ENCODE data around the gene SSH2.

SSH2 gene

DNA sequence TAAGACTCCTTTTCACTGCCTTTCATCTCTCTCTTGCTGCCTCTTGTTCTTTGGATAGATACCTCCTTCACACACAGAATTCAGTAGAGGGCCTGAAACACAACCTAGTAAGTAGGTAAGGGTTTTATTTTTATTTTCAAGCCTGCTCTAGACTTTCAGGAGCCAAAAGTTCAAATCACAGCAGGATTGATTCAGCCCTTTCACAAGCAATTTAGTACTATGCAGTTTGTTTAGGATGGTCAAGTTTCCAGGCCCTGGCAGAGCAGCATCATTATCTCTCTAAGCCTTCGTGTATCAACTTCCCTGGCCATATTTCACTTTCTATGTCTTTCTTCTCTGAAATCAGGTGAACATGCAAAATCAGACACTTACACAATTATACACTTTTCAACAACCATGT is 158.5 kb downstream of the SSH2 start:
- no peak for DNase-seq

GRCh38 chr17:29769225-29769624 is 160.8 kb downstream of the SSH2 start:
- DNase-seq: no peak

DNA sequence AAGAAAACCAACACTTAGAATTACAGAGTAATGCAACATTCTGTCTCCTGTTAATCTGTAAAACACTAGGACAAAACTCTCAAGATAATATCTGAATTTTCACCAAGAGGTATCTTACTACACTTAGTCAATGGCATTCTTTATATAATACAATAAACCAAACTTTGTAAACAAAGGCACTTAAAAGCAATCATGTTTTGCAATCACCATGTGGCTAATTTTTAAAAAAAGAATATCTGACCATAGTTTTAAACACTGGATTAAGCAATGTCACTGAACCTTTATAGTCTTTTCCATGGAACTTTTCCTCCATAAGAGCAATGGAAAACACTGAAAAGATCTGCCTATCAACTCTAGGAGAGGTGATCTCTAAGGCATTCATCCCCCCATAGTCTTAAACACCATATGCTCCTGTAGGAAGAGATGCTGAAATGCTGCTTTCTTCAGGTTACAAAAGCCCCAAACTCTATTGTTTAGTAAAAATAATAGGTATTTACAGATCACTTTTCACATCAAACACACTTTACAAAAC is 163.2 kb downstream of the SSH2 start:
- DNase-seq: no peak

- DNase-seq: no peak
Measured at GRCh38 chr17:29764748-29765147, 165.3 kb downstream of the SSH2 start.

- no peak for DNase-seq
Measured at GRCh38 chr17:29764217-29764616, 165.8 kb downstream of the SSH2 start.

GRCh38 chr17:29763273-29763672 is 166.8 kb downstream of the SSH2 start:
- no peak for DNase-seq

DNA sequence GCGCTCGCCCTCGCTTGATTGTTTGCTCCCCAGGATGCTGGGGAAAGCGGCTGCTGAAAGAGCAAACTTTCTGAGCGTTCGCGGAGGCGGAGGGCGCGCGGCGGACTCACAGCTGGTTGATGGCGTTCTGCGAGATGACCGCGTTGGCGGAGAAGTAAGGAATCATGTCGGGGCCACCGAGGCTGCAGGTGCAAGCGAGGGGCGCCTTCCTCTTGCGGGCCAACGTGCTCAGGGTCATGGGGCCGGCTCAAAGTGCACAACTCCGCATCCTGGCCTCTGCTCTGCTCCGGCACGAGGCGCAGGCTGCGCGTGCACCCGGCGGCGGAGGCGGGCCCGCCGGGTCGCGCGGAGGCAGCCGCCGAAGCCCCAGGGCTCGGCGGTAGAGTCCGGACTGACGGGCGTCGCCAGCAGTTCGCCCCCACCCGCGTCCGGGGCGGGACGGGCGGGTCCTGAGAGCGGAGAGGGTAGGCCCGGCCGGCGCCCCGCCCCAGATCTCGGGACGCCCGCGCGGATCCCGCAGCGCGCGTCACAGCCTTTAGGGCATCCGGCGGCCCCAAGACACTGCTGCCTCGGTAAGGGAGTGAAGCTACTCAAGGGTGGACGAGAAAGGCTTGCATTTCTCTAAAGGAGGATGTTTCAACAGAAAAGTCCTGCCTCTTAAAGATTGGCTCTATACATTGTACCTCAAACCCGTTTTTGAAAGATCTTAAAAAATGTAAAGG is 168.8 kb downstream of the SSH2 start:
- peak; percentile 92 for DNase-seq

DNA sequence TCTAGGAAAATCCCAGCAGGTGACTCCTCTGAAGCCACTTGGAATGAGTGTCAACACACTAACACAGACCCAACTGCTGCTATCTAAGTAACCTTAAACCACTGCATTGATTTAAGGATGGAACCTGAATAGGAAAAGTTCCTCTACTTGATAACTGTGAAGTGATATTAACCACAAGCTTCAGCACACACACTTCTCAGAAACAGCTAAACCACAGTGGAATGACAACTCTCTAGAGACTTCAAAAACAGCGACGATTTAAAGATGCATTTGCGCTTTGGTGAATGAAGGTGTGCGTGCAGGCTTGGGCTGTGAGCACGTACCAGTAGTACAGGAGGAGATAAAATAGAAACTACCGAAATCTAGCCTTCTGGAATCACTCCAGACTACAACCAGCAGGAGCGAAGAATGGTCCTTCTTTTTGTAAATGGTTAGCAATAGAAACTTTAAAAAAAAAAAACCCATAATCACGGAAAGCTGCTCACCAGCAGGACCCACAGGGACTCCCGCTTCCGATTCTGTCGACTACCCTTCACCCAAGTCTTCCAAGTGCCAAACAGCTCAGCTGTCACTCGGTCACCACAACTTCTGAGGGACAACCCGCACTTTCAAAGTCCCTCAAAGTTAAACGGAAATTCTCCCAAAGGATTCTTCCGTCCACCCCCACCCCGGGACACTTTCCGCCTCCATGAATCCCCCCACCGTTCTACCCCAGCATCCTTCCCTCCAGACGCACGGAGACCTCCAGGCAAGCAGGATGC is 169.6 kb downstream of the SSH2 start:
- peak; percentile 79 for DNase-seq

DNA sequence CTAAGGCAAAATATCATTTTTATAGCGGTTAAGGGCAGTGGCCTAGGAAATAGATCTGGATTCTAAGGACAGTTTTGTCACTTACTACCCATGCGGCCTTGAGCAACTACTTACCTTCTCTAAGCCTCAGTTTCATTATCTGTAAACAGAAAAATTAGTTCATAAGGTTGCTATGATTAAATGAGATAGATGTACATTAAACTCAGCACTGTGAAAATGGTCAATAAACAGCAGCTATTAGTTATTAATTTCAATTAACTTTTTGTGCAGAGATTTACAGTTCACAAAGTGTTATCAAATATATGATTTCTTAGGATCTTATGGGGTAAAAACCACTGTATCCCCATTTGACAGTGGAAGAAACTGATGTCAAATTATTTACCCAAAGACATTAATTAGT is 171.8 kb downstream of the SSH2 start:
- no peak for DNase-seq

GRCh38 chr17:29757788-29758187 is 172.2 kb downstream of the SSH2 start:
- no peak for DNase-seq

GRCh38 chr17:29753845-29754439 is 176.1 kb downstream of the SSH2 start:
- no peak for DNase-seq

- DNase-seq: no peak
Measured at GRCh38 chr17:29749045-29749825, 180.8 kb downstream of the SSH2 start.

GRCh38 chr17:29748400-29748799 is 181.6 kb downstream of the SSH2 start:
- no peak for DNase-seq

GRCh38 chr17:29747660-29748059 is 182.4 kb downstream of the SSH2 start:
- DNase-seq: no peak

GRCh38 chr17:29746669-29747068 is 183.4 kb downstream of the SSH2 start:
- no peak for DNase-seq

- no peak for DNase-seq
Measured at GRCh38 chr17:29744121-29744520, 185.9 kb downstream of the SSH2 start.

- DNase-seq: no peak
Measured at GRCh38 chr17:29742210-29742513, 187.9 kb downstream of the SSH2 start.

DNA sequence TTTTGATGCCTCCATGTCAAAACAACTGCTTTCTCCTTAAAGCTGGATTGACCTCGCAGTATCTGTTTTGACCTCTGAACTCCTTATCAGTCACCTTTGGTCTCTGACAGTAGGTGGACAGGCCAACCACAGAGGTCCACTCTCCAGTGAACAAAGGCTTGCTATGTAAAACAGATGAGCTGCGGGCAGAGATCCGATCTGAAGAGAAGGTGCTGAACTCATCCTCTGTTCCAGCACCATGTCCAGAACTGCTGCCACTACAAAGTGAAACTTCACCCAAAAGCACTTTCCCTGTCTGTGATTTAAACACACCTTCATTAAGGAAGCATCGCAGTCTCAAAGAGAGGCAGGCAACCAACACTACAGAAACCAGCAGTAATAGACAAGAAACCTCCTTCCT is 190.0 kb downstream of the SSH2 start:
- no peak for DNase-seq

DNA sequence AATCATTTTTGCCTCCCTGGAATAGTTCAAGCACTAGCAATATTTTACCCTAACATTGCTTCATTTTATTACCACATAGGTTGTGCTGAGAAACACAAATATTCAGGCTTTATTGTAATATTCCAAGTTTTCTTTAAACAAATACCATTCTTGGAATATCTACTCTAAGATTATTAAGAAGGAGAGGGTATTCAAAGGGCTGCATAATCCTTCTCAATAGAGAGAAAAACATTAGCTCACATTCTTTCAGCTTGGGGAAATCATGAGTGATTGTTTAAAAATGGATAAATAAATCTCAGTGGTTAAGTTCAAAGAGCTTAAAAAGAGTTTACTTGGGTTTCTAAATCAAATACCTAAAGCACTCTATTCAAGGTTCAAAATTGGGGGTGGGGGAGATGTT is 195.4 kb downstream of the SSH2 start:
- DNase-seq: no peak

- DNase-seq: no peak
Measured at GRCh38 chr17:29733166-29733565, 196.9 kb downstream of the SSH2 start.

DNA sequence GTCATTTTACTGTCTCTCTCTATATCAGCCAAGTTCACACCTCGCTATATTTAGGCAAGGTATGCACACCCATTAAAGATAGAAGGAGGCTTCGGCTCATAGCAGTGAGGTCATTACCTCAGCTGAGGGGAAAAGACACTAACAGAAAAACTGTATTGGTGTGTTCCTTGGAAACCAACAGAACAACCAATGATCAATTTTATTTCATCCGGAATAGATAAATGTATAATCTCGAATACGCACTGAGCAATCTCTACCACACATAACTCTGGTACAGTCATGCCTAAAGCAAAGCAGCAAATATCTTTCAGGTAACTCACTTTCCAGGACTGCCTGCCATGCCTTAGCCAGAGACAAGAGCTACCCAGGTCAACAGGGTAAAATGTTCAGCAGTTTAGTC is 197.4 kb downstream of the SSH2 start:
- no peak for DNase-seq

- DNase-seq: no peak
Measured at GRCh38 chr17:29732209-29732608, 197.8 kb downstream of the SSH2 start.

GRCh38 chr17:29731589-29731929 is 198.5 kb downstream of the SSH2 start:
- no peak for DNase-seq

Measured in CD4-positive, alpha-beta T cell treated with Interleukin-10 for 1 hour (primary cell).